Kidney tubule cell (primary cell): Measurements from ENCODE around the gene SHANK1.
"Not testable (repeated sequence)": the region's sequence is repeated elsewhere in the genome, so short reads cannot be mapped to it uniquely, and the experiment has no call there.

Experiments used
- DNase-seq: peaks from one replicate; pipeline ENCODE4 v3.0.0-alpha.2; 2018; ENCODE audit warnings: low spot score

Gene SHANK1

GRCh38 chr19:50633973-50634372, 85.6 kb downstream of the SHANK1 start:
- DNase-seq = no peak

- DNase-seq = no peak
Observed at GRCh38 chr19:50633359-50633758, 86.2 kb downstream of the SHANK1 start.

GRCh38 chr19:50632151-50632835, 87.3 kb downstream of the SHANK1 start:
- DNase-seq = no peak

- DNase-seq = no peak
Observed at GRCh38 chr19:50629801-50630200, 89.8 kb downstream of the SHANK1 start.

GRCh38 chr19:50629194-50629593, 90.4 kb downstream of the SHANK1 start:
- no peak for DNase-seq

GRCh38 chr19:50628551-50628950, 91.1 kb downstream of the SHANK1 start:
- no peak for DNase-seq

GRCh38 chr19:50628146-50628545, 91.5 kb downstream of the SHANK1 start:
- DNase-seq = no peak

- no peak for DNase-seq
Observed at GRCh38 chr19:50626795-50627194, 92.8 kb downstream of the SHANK1 start.

- DNase-seq = no peak
Observed at GRCh38 chr19:50626011-50626410, 93.6 kb downstream of the SHANK1 start.

- no peak for DNase-seq
Observed at GRCh38 chr19:50624949-50625600, 94.5 kb downstream of the SHANK1 start.

GRCh38 chr19:50620394-50620906, 99.2 kb downstream of the SHANK1 start:
- not testable (repeated sequence) for DNase-seq

- DNase-seq = not testable (repeated sequence)
Observed at GRCh38 chr19:50619184-50619583, 100.4 kb downstream of the SHANK1 start.

- DNase-seq = not testable (repeated sequence)
Observed at GRCh38 chr19:50618379-50618778, 101.2 kb downstream of the SHANK1 start.

- not testable (repeated sequence) for DNase-seq
Observed at GRCh38 chr19:50612504-50613404, 106.8 kb downstream of the SHANK1 start.
